Measurements from ENCODE around the gene RASSF1. TPM values are rescaled to one million over a fixed set of nuclear protein-coding genes. Genes with fewer than 3 reads are reported as not detected.

The RASSF1 gene
- total RNA-seq, 1 experiment from 2014 or later: 20.0 TPM

GRCh38 chr3:50354850-50355249, 14.2 kb upstream of the RASSF1 start:
- ATAC-seq: no peak
- no peak for DNase-seq
- Histone ChIP-seq H3K27ac (ENCODE audit: low read length) (no peak overlapping the region), H4K20me1 (ENCODE audit: low read length) (peaks cover 36% of the 10 kb centered on the region), H2AFZ (ENCODE audit: low read length) (no peak overlapping the region), H3K9me3 (ENCODE audit: low read length) (no peaks in the 10 kb centered on the region), H3K36me3 (ENCODE audit: low read depth, low read length) (peaks cover 34% of the 10 kb centered on the region), H3K4me3 (ENCODE audit: low read length) (no peak overlapping the region), H3K9ac (ENCODE audit: low read length) (no peak overlapping the region), H3K27me3 (ENCODE audit: low read length) (no peaks in the 10 kb centered on the region), H3F3A (ENCODE audit: low read length, unreplicated experiment) (no peaks in the 10 kb centered on the region), H3K4me1 (ENCODE audit: insufficient read depth, low read length) (peaks cover 54% of the 10 kb centered on the region), H3K9me2 (replicated peaks; ENCODE audit: low read length) (no peaks in the 10 kb centered on the region), H3K4me2 (ENCODE audit: low read length) (no peak overlapping the region), H3K79me2 (ENCODE audit: low read length) (peaks cover 81% of the 10 kb centered on the region)
- BruUV-seq (replicated peaks): no TSS peak
- TF ChIP-seq CTCF (conservative IDR thresholded peaks at IDR 0.05; ENCODE audit: low read depth, low read length) (no peak), EZH2phosphoT487 (IDR thresholded peaks at IDR 0.05; ENCODE audit: borderline replicate concordance, low read length) (no peak), EZH2 (IDR thresholded peaks at IDR 0.05; ENCODE audit: low read length, unreplicated experiment) (no peak)
- intact Hi-C loops (cut with micrococcal nuclease): loop anchor here (5.0 kb wide), 2 partner anchors 257 to 1032 kb away; partner anchors contain the start of genes CISH and MANF
- ChIA-PET CTCF (no interaction called here), POLR2A (ENCODE audit: unreplicated experiment) (interaction anchor here (0.7 kb wide), 1 partner anchor 1014 kb away, joined by 3 read pairs; no protein-coding TSS in a partner anchor)

GRCh38 chr3:50354186-50354764, 13.6 kb upstream of the RASSF1 start:
- POLR2A ChIA-PET (ENCODE audit: unreplicated experiment): interaction anchor here (0.7 kb wide), 1 partner anchor 190 kb away, joined by 3 read pairs; no protein-coding TSS in a partner anchor
- peaks cover 57% of the 10 kb centered on the region for H3K4me1 ChIP-seq (ENCODE audit: insufficient read depth, low read length)
- peaks cover 86% of the 10 kb centered on the region for H3K79me2 ChIP-seq (ENCODE audit: low read length)
- no peak overlapping the region for H3K9ac ChIP-seq (ENCODE audit: low read length)
- H3K27me3 ChIP-seq (ENCODE audit: low read length): no peaks in the 10 kb centered on the region
- no peak overlapping the region for H3K4me2 ChIP-seq (ENCODE audit: low read length)
- no peaks in the 10 kb centered on the region for H3K9me3 ChIP-seq (ENCODE audit: low read length)
- no peaks in the 10 kb centered on the region for H3K9me2 ChIP-seq (replicated peaks; ENCODE audit: low read length)
- H4K20me1 ChIP-seq (ENCODE audit: low read length): peaks cover 36% of the 10 kb centered on the region
- H3K27ac ChIP-seq (ENCODE audit: low read length): no peak overlapping the region
- H3F3A ChIP-seq (ENCODE audit: low read length, unreplicated experiment): no peaks in the 10 kb centered on the region
- no peak for DNase-seq
- intact Hi-C loops (cut with micrococcal nuclease): loop anchor here (5.0 kb wide), 2 partner anchors 258 to 1033 kb away; partner anchors contain the start of genes CISH and MANF
- no TSS peak for BruUV-seq (replicated peaks)
- TF ChIP-seq EZH2 (IDR thresholded peaks at IDR 0.05; ENCODE audit: low read length, unreplicated experiment): no peak
- TF ChIP-seq CTCF (conservative IDR thresholded peaks at IDR 0.05; ENCODE audit: low read depth, low read length): no peak
- no peak for TF ChIP-seq EZH2phosphoT487 (IDR thresholded peaks at IDR 0.05; ENCODE audit: borderline replicate concordance, low read length)
- H2AFZ ChIP-seq (ENCODE audit: low read length): no peak overlapping the region
- ATAC-seq: no peak
- CTCF ChIA-PET: no interaction called here
- H3K36me3 ChIP-seq (ENCODE audit: low read depth, low read length): peaks cover 34% of the 10 kb centered on the region
- H3K4me3 ChIP-seq (ENCODE audit: low read length): no peak overlapping the region

Data from PC-3 (cell line).